H9 (cell line): ENCODE results near the gene TRIM59. TPM values are rescaled to one million over a fixed set of nuclear protein-coding genes. Genes with fewer than 3 reads are reported as not detected.

Source experiments
- DNase-seq: peaks from one replicate; pipeline ENCODE4 v3.0.0-alpha.2; 2017
- H2AFZ ChIP-seq: one replicate; pipeline ENCODE4 v1.6.1; 2013; ENCODE audit warnings: mild to moderate bottlenecking, low read length, control low read depth, moderate library complexity
- H2AK5ac ChIP-seq: 2 replicates; pipeline ENCODE4 v1.6.1; 2013; ENCODE audit warnings: low read length, control low read depth, mixed read lengths; ENCODE audit not compliant: insufficient read length
- H2BK120ac ChIP-seq: one replicate; pipeline ENCODE4 v1.6.1; 2013; ENCODE audit warnings: low read depth, mild to moderate bottlenecking, low read length, control low read depth, inconsistent platforms; ENCODE audit not compliant: poor library complexity, severe bottlenecking
- H2BK12ac ChIP-seq: 2 replicates; pipeline ENCODE4 v1.6.1; 2013; ENCODE audit warnings: low read length, control low read depth, mixed read lengths, low read depth; ENCODE audit not compliant: insufficient read length
- H2BK15ac ChIP-seq: 2 replicates; pipeline ENCODE4 v1.6.1; 2013; ENCODE audit warnings: low read depth, low read length, control low read depth
- H2BK20ac ChIP-seq: one replicate; pipeline ENCODE4 v1.6.1; 2013; ENCODE audit warnings: low read depth, mild to moderate bottlenecking, low read length, control low read depth, inconsistent platforms; ENCODE audit not compliant: poor library complexity, severe bottlenecking
- H2BK5ac ChIP-seq: 2 replicates; pipeline ENCODE4 v1.6.1; 2013; ENCODE audit warnings: low read length, control low read depth, mixed read lengths; ENCODE audit not compliant: insufficient read length
- H3K14ac ChIP-seq: 2 replicates; pipeline ENCODE4 v1.6.1; 2013; ENCODE audit warnings: low read length, control low read depth; ENCODE audit not compliant: insufficient read depth
- H3K18ac ChIP-seq: 2 replicates; pipeline ENCODE4 v1.6.1; 2013; ENCODE audit warnings: low read depth, mild to moderate bottlenecking, mixed read lengths, low read length, control low read depth; ENCODE audit not compliant: insufficient read length
- H3K23ac ChIP-seq: 2 replicates; pipeline ENCODE4 v1.6.1; 2013; ENCODE audit warnings: low read length, control low read depth, mixed read lengths, low read depth; ENCODE audit not compliant: insufficient read length
- H3K23me2 ChIP-seq: 2 replicates; pipeline ENCODE4 v1.6.1; 2013; ENCODE audit warnings: low read depth, mild to moderate bottlenecking, mixed read lengths, low read length, control low read depth; ENCODE audit not compliant: insufficient read length, poor library complexity, severe bottlenecking
- H3K27ac ChIP-seq: 2 replicates; pipeline ENCODE4 v1.5.1; 2013; ENCODE audit warnings: low read length, control low read depth, mixed read lengths, low read depth; ENCODE audit not compliant: insufficient read length
- H3K27me3 ChIP-seq: 2 replicates; pipeline ENCODE4 v1.6.1; 2013; ENCODE audit warnings: low read length, control low read depth, inconsistent platforms; ENCODE audit not compliant: insufficient read depth
- H3K4ac ChIP-seq: 2 replicates; pipeline ENCODE4 v1.6.1; 2013; ENCODE audit warnings: low read depth, mild to moderate bottlenecking, control low read depth, inconsistent platforms, low read length, moderate library complexity
- H3K4me1 ChIP-seq: 2 replicates; pipeline ENCODE4 v1.6.1; 2013; ENCODE audit warnings: low read length, control low read depth, inconsistent platforms; ENCODE audit not compliant: insufficient read depth
- H3K4me2 ChIP-seq: 2 replicates; pipeline ENCODE4 v1.6.1; 2013; ENCODE audit warnings: low read length, control low read depth, mixed read lengths; ENCODE audit not compliant: insufficient read length, insufficient read depth
- H3K56ac ChIP-seq: 2 replicates; pipeline ENCODE4 v1.6.1; 2013; ENCODE audit warnings: low read depth, mild to moderate bottlenecking, mixed read lengths, low read length, control low read depth; ENCODE audit not compliant: insufficient read length
- H3K79me1 ChIP-seq: 2 replicates; pipeline ENCODE4 v1.6.1; 2013; ENCODE audit warnings: low read depth, mild to moderate bottlenecking, moderate library complexity, low read length, control low read depth, inconsistent platforms; ENCODE audit not compliant: insufficient read depth, poor library complexity, severe bottlenecking
- H3K79me2 ChIP-seq: 2 replicates; pipeline ENCODE4 v1.6.1; 2013; ENCODE audit warnings: low read length, control low read depth, inconsistent platforms; ENCODE audit not compliant: insufficient read depth
- H3K9ac ChIP-seq: 2 replicates; pipeline ENCODE4 v1.6.1; 2013; ENCODE audit warnings: low read length, control low read depth, mixed read lengths; ENCODE audit not compliant: insufficient read length; ENCODE audit errors: extremely low read depth
- H3K9me3 ChIP-seq: one replicate; pipeline ENCODE4 v1.6.1; 2013; ENCODE audit warnings: low read depth, low read length, inconsistent platforms; ENCODE audit not compliant: control insufficient read depth
- H3T11ph ChIP-seq: one replicate; pipeline ENCODE4 v1.6.1; 2013; ENCODE audit warnings: mild to moderate bottlenecking, low read length, control low read depth, inconsistent platforms
- H4K20me1 ChIP-seq: one replicate; pipeline ENCODE4 v1.6.1; 2013; ENCODE audit not compliant: control insufficient read depth, insufficient read length, insufficient read depth
- H4K5ac ChIP-seq: 2 replicates; pipeline ENCODE4 v1.6.1; 2013; ENCODE audit warnings: low read depth, mild to moderate bottlenecking, mixed read lengths, low read length, control low read depth; ENCODE audit not compliant: insufficient read length
- H4K8ac ChIP-seq: replicated peaks from 2 replicates; pipeline ENCODE4 v1.6.1; 2013; ENCODE audit warnings: low read length, control low read depth, mixed read lengths, low read depth; ENCODE audit not compliant: insufficient read length
- H4K91ac ChIP-seq: 2 replicates; pipeline ENCODE4 v1.6.1; 2013; ENCODE audit warnings: low read depth, mild to moderate bottlenecking, moderate library complexity, mixed read lengths, low read length, control low read depth; ENCODE audit not compliant: insufficient read length
- H3K27ac Mint-ChIP-seq, 3 experiments: 2 replicates in 2 of 3; 3 replicates in 1 of 3; pipeline ENCODE4 v1.8.0; 2020 to 2021; ENCODE audit warnings: mixed read lengths in 3 of 3, mild to moderate bottlenecking in 1 of 3, moderate library complexity in 1 of 3
- H3K27me3 Mint-ChIP-seq: 2 replicates; pipeline ENCODE4 v1.8.0; 2021; ENCODE audit warnings: low read depth, mild to moderate bottlenecking, moderate library complexity, mixed read lengths
- H3K36me3 Mint-ChIP-seq, 3 experiments: 2 replicates in 2 of 3; 3 replicates in 1 of 3; pipeline ENCODE4 v1.8.0; 2020 to 2021; ENCODE audit warnings: low read depth in 3 of 3, mixed read lengths in 3 of 3; ENCODE audit not compliant: insufficient read depth in 1 of 3
- H3K4me1 Mint-ChIP-seq, 2 experiments: 2 replicates each; pipeline ENCODE4 v1.8.0; 2020; ENCODE audit warnings: mixed read lengths in 2 of 2
- H3K4me3 Mint-ChIP-seq, 2 experiments: 2 replicates in 1 of 2; 3 replicates in 1 of 2; pipeline ENCODE4 v1.8.0; 2020 to 2021; ENCODE audit warnings: mild to moderate bottlenecking in 2 of 2, mixed read lengths in 2 of 2, moderate library complexity in 1 of 2
- H3K9me3 Mint-ChIP-seq, 2 experiments: 2 replicates in 1 of 2; 3 replicates in 1 of 2; pipeline ENCODE4 v1.8.0; 2020; ENCODE audit warnings: mild to moderate bottlenecking in 2 of 2, mixed read lengths in 2 of 2, moderate library complexity in 1 of 2
- CTCF ChIP-seq: fragments of 200-600 bp; sonication (generic); conservative IDR thresholded peaks from 3 replicates; pipeline ENCODE4 v1.8.0; 2021; ENCODE audit warnings: antibody characterized with exemption, mild to moderate bottlenecking
- WGBS: extraction: QIAGEN DNeasy Blood & Tissue Kit; methylation state at CpG from one replicate; pipeline ENCODE4 v1.1.7; 2013; ENCODE audit warnings: missing lambda C conversion rate, low lambda C conversion rate, mixed read lengths; ENCODE audit not compliant: insufficient read length; ENCODE audit errors: extremely low coverage; 5-methylcytosine and 5-hydroxymethylcytosine counted together
- total RNA-seq: library from RNA; stranded (reverse); gene quantifications from 2 replicates; pipeline ENCODE4 v1.2.1, GENCODE V29; 2021

Gene TRIM59
- total RNA-seq, 1 experiment from 2014 or later = 47.6 TPM

- H3K23me2 ChIP-seq = peaks cover 8% of the 10 kb centered on the region
- Mint-ChIP-seq H3K27ac (peak overlapping the region; percentile 99 to 100 (median 99)), H3K27me3 (no peaks in the 10 kb centered on the region; the same call in none of the 2 replicates), H3K4me1 (peaks cover 21 to 33% of the 10 kb centered on the region in 2 experiments), H3K9me3 (peaks cover 0 to 10% of the 10 kb centered on the region in 2 experiments; a peak in 2 of 5 replicates), H3K4me3 (peak overlapping the region; percentile 96 to 97), H3K36me3 (peaks cover 25 to 41% (median 27%) of the 10 kb centered on the region in 3 experiments)
- peak overlapping the region; percentile 0 for H2BK5ac ChIP-seq
- H4K8ac ChIP-seq = no peak overlapping the region
- WGBS = no CpG with 5 or more reads among the region's 26 CpGs
- H3K14ac ChIP-seq = peak overlapping the region; percentile 97
- H3K4ac ChIP-seq = no peak overlapping the region; the same call in 1 of the 2 replicates
- no peaks in the 10 kb centered on the region for H3K79me1 ChIP-seq
- peak overlapping the region; percentile 77 for H3K27ac ChIP-seq
- H2AK5ac ChIP-seq = no peak overlapping the region
- peak overlapping the region; percentile 97 for H3K18ac ChIP-seq
- no peak overlapping the region for H4K5ac ChIP-seq
- H3K9ac ChIP-seq = peak overlapping the region; percentile 92
- no peak overlapping the region for H2BK15ac ChIP-seq
- H3K9me3 ChIP-seq = no peaks in the 10 kb centered on the region
- no peak overlapping the region for H3T11ph ChIP-seq
- no peaks in the 10 kb centered on the region for H3K27me3 ChIP-seq
- no peak overlapping the region for H2BK20ac ChIP-seq
- no peaks in the 10 kb centered on the region for H4K20me1 ChIP-seq
- no peaks in the 10 kb centered on the region for H3K4me1 ChIP-seq
- no peak for DNase-seq
- H4K91ac ChIP-seq = no peak overlapping the region
- H2BK120ac ChIP-seq = no peak overlapping the region
- TF ChIP-seq CTCF = no peak
- peak overlapping the region; percentile 71 for H3K4me2 ChIP-seq
- no peak overlapping the region for H2BK12ac ChIP-seq
- no peak overlapping the region for H3K56ac ChIP-seq
- no peak overlapping the region for H2AFZ ChIP-seq
- H3K79me2 ChIP-seq = peaks cover 30% of the 10 kb centered on the region; the same call in 1 of the 2 replicates
- H3K23ac ChIP-seq = no peak overlapping the region
Observed at GRCh38 chr3:160448845-160449635, 546 bp downstream of the TRIM59 start.
